NCI-H1417 (cell line): ENCODE measurements around the gene ACSF3.
"Not testable (repeated sequence)": the region's sequence is repeated elsewhere in the genome, so short reads cannot be mapped to it uniquely, and the experiment has no call there.

ENCODE experiments used
- DNase-seq, 3 experiments: peaks; one replicate each; lab custom pipeline; 2025; lab: John Stamatoyannopoulos, UW

ACSF3 gene

DNA sequence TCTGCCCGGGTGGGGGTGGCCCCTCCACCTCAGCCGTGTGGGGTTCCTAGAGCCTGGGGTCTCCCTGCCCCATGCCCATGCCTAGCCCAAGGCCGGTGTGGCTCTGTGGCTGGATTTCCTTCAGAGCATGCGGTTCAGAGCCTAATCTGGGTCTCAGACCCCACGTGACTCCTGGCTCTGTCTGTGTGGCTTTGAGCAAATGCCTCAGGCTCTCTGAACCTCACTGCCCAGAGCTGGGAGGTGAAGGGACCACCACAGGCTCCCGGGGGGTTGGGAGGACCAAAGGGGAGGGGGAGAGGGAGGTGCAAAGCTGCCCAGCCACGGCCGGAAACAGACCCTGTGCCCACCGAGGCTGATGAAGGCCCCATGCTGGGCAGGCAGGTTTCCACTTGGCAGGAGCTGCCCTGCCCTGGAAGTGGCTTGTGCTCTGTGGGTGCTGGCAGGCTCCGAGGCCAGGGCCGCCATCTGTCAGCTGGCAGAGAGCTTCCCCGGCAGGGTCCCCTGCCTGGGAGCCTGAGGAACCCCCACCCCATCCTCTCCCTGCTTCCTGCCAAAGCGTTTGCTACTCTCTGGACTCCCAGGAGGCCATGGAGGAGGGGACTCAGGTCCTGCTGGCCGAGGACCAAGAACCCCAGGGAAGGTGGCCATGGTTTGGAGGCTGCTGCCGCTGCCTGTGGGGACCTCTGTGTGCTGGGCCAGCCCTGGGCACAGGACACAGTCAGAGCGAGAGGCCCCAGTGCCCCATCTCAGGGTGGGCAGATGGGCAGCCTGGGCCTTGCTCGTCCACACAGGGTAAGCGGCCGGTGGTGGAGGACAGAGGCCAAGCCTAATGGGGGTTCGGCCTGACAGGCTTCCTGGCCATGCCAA is 81.9 kb downstream of the ACSF3 start:
- no peak for DNase-seq

DNA sequence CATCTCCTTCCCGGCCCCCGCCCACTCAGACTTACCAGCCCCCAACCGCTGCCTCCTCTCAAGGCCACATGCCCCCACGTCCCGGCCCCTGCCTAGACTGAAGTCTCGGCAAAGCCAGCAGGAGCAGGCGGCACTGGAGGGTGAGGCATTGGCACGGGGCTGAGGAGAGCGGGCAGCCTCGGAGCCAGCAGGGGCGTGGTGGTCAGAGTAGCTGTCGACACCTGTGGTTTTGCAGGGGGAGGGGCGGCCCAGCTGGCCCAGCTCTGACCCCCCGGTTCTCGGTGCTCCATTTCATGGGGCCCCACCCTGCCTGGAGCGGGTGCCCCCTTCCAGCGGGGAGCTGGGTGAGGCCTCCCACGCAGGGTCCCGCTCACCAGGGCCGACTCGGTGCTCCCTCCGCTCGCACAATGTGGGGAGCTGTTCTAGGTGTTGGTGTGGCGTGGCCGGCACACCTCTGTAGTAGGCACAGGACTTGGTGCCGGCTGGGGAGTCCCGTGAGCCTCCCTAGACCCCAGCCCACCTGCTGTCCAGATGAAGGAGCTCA is 82.6 kb downstream of the ACSF3 start:
- DNase-seq = no peak

DNA sequence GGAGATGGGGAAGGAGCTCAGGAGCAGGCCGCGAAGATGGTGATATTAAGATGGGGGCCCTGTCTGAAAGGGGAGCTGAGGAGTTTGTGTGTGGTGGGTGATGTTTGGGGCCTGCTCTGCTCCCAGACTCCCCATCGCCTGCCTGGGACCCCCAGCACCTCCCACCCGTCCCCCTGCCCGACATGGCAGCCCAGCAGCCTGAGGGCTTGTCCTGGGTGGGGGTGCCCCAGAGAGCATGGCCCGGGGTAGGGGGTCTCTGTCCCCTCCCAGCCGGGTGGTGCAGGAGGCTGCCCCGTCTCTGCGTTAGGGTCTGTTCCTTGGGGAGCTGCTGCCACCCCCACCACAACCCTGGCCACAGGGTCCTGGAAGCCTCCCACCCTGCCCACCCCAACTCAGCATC is 83.1 kb downstream of the ACSF3 start:
- DNase-seq = no peak

DNA sequence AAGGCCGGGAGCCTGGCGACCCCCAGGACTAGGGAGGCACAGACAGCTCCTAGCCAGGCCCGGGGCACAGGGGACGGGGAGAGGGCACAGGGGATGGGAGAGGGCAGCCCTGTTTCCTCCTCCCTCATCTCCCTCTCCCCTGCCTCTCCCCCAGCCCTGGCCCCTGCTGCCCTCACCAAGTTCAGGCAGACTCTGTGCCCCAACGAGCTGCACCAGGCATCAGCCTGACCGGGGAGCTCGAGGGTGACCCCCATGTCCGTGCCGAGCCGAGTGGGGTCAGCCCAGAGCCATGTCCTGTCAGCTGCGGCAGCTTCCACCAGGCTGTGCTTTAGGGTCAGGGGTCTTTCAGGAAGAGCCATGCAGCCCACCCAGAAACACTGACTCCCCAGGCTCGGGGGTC is 83.8 kb downstream of the ACSF3 start:
- no peak for DNase-seq

DNA sequence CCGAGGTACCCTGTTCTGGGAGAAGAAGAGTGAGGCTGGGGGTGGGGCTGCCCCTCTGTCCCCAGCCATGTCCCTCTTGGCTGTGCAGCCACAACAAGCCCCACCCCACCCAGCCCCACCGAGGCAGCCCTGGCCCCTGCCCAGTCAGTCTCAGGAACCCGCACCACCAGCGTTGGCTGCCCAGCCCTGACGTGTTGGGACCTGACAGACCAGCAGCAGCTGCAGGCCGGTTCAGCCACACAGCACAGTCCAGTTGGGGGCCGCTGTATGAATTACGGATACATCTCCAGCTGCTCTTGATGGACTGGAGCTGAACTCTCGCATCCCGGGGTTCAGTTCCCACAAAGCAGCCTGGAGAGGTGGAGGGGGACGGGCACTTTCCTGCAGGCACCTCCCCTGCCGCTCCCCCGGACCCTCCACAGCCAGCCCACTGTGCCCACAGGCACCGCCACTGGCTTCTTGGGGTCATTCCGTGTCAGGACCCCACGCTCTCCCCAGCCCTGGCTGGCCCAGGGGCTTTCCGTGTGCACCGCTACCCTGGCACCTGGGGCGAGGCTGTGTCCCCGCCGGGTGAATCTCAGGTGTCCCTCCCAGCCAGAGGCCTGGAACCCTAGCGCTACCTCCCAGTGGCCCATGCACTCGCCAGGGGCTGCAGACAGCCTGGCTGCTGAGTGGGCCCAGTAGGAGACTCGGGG is 84.9 kb downstream of the ACSF3 start:
- DNase-seq = no peak

DNA sequence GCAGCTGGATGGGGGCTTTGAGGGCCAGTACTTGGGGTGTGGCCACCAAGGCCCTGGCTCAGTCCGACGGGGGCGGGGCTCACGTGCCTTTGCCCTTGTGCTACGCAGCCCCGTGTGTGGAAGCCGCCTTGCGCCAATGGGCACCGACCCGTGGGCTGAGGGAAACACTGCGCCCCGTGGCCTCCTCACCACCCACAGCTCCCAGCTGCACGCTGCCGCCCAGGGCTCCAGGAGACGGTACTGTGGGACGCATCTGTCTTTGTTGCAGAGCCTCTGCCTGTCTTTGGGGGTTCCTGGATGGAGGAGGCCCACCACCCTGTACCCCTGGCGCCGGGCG is 85.5 kb downstream of the ACSF3 start:
- DNase-seq = no peak

DNA sequence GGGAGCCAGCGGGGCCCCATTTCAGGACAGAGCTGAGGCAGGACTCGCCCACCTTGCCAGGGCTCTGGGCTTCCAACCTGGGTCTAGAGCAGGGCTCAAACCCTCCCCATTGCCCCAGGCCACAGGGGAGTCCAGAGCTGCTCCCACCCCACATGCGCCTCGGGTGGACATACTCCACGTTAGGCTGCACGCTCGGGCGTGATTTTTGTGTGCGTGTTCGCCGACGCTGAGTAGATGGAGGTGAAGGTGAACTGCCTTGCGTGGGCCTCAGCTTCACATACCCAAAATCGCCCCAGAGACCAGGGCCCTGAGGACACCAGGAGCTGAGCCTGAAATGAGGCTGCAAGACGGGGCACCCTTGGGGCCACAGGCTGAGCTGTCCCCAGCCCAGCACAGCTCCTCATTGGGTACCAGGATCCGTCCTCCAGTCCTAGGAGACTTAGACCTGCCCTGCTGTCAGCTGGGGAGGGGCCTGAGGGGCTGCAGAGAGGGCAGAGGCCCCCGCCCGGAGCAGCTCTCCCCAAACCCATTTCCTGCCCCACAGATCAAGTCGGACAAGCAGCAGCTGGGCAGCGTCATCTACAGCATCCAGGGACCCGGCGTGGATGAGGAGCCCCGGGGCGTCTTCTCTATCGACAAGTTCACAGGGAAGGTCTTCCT is 86.1 kb downstream of the ACSF3 start:
- no peak for DNase-seq

DNA sequence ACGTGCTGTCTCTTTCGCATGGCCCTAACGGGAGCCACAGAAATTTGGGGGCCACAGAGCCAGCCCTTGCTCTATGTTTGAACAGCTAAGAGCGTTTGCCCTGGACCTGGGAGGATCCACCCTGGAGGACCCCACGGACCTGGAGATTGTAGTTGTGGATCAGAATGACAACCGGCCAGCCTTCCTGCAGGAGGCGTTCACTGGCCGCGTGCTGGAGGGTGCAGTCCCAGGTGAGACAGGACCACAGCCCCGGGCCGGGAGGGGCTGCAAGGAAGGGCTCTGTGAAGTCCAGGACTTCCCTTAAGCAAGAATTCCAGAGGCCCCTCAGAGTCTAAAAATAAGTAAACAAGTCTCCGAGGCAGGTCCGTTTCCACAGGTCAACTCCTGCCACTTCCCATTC is 89.8 kb downstream of the ACSF3 start:
- DNase-seq = no peak

DNA sequence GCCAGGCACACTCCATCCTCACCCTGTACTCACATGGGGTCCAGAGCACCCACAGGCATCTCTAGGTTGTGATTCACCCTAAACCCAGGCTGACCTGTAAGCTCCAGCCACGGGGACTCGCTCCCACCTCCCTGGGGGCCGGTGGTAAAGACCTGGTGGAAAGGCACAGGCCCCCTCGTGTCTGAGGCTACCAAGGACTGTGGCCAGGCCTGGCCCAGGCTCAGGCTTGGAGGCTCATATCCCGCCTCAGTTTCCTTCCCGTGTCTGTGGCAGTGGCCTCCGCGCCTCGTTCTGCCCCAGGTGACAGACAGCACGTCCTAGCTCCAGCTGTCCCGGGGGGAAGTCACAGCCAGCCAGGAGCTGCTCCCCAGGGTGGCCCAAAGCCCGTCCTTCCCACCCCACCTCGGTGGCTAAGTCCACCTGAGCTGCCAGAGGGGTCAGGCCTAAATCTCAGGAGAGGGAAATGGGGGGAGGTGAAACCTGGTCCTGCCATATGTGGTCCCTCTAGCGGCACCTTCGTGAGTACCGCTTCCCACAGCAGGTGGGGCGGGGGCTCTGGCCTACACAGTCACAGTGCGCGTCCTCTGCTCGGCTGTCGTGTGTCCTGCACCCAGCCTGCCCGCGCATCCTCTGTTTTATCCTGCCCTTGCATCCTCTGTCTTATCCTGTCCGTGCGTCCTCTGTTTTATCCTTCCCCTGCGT is 90.5 kb downstream of the ACSF3 start:
- DNase-seq = no peak

DNA sequence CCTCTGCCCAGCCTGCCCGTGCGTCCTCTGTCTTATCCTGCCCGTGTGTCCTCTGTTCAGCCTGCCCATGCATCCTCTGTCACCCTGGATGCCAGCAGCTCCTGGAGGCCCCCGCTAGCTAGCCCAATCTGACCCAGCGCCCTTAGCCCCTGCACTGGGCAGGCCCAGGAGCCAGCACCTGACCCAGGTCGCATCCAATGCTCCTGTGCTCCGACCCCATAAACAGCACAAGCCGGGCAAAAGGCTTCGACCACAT is 91.0 kb downstream of the ACSF3 start:
- DNase-seq = no peak

DNA sequence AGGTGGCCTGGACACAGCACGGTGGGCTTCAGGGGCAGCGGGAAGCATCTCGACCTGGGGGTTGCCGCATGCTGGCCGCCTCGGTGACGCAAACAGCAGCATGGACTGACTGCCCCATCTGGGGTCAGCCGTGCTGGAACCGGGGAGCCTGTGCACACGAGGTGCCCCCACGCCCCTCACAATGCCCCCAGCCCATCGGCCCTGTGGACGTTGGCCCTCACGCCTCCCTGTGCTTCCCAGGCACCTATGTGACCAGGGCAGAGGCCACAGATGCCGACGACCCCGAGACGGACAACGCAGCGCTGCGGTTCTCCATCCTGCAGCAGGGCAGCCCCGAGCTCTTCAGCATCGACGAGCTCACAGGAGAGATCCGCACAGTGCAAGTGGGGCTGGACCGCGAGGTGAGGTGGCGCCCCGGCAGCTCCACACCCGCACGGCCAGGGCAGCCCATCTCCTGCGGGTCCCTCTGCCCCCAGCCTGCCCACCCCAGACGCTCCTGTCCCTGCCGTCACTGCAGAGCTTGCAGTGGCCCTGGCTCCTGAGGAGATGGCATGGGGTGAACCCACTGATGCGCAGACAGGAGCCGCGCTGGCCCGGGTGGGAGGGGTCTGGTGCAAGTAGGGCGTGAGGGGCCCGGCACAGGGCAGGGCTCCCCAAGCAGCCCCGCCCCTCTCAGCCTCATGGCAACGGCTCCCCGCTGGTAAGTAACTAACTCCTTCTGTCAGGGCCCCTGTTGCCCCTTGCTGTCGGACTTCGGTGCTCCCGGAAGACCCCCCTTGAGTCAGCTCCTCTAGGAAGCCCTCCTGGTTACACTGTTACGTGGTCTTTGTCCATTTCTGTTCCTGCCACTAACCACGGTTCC is 91.5 kb downstream of the ACSF3 start:
- peak in 2 of 3 experiments; percentile 26 to 27 for DNase-seq

DNA sequence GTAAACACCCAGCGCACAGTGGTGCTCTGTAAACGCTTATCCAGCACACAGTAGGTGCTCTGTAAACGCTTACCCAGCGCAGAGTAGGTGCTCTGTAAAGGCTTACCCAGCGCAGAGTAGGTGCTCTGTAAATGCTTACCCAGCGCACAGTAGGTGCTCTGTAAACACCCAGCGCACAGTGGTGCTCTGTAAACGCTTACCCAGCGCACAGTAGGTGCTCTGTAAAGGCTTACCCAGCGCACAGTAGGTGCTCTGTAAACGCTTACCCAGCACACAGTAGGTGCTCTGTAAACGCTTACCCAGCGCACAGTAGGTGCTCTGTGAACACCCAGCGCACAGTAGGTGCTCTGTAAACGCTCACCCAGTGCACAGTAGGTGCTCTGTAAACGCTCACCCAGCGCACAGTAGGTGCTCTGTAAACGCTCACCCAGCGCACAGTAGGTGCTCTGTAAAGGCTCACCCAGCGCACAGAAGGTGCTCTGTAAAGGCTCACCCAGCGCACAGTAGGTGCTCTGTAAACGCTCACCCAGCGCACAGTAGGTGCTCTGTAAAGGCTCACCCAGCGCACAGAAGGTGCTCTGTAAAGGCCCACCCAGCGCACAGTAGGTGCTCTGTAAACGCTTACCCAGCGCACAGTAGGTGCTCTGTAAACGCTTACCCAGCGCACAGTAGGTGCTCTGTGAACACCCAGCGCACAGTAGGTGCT is 92.4 kb downstream of the ACSF3 start:
- not testable (repeated sequence) for DNase-seq

DNA sequence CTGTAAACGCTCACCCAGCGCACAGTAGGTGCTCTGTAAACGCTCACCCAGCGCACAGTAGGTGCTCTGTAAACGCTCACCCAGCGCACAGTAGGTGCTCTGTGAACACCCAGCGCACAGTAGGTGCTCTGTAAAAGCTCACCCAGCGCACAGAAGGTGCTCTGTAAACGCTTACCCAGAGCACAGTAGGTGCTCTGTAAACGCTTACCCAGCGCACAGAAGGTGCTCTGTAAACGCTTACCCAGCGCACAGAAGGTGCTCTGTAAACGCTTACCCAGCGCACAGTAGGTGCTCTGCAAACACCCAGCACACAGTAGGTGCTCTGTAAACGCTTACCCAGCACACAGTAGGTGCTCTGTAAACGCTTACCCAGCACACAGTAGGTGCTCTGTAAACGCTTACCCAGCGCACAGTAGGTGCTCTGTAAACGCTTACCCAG is 93.0 kb downstream of the ACSF3 start:
- not testable (repeated sequence) for DNase-seq

DNA sequence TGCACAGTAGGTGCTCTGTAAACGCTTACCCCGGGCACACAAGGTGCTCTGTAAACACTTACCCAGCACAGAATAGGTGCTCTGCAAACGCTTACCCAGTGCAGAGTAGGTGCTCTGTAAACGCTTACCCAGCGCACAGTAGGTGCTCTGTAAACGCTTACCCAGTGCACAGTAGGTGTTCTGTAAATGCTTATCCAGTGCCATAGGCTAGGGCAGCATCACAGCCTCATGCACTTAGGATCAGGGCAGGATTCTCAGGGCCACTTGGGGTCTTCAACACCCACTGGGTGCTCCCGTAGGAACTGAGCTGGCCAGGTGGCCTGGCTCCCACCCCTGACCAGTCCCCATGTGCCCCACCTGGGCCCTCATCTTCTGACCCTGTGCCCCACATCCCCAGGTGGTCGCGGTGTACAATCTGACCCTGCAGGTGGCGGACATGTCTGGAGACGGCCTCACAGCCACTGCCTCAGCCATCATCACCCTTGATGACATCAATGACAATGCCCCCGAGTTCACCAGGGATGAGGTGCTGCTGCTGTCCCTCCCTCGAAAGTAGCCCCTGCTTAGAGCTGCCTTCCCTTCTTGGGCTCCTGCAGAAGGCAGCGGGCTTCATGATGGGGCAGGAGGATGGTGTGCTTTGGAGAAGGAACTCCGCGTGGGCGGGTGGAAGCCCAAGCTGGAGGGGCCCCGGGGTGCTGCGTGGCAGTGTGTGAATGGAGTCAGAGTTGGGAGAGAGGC is 93.5 kb downstream of the ACSF3 start:
- peak in 2 of 3 experiments; percentile 26 to 52 for DNase-seq

DNA sequence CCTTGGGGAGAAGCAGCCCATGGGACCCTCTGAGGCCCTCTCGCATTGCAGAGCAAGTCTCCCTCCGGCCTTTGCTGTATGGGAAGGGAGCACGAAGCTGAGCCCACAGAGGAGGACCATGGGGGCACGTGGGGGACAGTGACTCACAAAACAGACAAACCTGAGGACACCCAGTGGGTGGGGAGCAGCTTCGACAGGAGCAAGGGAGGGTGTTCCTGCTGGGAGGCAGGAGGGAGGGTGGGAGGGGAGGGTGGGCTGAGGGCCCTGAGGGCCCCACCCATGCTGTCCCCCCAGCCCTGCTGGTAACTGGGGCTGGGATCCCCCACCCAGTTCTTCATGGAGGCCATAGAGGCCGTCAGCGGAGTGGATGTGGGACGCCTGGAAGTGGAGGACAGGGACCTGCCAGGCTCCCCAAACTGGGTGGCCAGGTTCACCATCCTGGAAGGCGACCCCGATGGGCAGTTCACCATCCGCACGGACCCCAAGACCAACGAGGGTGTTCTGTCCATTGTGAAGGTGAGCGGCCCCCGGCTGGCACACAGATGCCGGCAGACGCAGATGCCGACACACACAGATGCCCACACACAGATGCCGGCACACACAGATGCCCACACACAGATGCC is 94.2 kb downstream of the ACSF3 start:
- no peak for DNase-seq

DNA sequence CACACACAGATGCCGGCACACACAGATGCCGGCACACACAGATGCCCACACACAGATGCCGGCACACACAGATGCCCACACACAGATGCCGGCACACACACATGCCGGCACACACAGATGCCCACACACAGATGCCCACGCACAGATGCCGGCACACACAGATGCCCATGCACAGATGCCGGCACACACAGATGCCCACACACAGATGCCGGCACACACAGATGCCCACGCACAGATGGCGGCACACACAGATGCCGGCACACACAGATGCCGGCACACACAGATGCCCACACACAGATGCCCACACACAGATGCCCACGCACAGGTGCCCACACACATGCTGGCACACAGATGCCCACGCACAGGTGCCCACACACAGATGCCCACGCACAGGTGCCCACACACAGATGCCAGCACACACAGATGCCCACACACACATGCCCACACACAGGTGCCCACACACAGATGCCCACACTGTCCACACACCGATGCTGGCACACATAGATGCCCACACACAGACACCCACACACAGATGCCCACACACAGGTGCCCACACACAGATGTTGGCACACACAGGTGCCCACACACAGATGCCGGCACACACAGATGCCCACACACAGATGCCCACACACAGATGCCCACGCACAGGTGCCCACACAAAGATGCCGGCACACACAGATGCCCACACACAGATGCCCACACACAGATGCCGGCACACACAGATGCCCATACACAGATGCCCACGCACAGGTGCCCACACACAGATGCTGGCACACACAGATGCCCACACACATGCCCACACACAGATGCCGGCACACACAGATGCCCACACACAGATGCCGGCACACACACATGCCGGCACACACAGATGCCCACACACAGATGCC is 95.1 kb downstream of the ACSF3 start:
- not testable (repeated sequence) for DNase-seq

DNA sequence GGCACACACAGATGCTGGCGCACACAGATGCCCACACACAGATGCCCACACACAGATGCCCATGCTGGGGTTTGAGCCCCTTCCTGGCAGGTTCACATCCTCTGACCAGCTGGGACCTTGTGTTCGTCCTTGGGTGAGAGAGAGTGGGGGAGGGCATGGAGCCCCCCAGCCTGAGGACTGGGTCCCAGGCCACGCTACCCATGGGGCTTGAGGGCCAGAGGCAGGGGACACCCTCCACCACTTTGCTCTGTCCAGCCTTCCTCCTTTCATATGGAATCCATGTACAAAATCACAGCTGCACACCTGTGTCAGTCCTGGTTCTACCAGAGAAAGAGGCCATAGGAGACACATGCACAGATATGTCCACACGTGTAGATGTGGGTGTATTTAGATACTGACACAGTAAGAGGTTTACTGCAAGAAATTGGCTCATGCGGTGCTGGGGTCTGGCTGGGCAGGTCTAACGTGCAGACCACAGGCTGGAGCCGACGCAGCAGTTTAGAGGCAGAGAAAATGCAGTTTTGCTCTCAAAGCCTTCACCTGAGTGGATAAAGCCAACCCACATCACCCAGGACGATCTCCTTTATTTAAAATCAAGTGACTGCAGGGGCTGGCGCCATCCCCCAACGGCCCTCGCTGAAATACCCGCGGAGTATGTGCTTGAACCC is 95.8 kb downstream of the ACSF3 start:
- no peak for DNase-seq
